Smooth muscle cell of the brain vasculature (primary cell): ENCODE results near the gene IQCF2.
"Not testable (repeated sequence)": the region's sequence is repeated elsewhere in the genome, so short reads cannot be mapped to it uniquely, and the experiment has no call there.

Source experiments
- DNase-seq: peaks from one replicate; pipeline ENCODE4 v3.0.0-alpha.2; 2012; ENCODE audit warnings: low read depth, low spot score

Gene IQCF2

DNA sequence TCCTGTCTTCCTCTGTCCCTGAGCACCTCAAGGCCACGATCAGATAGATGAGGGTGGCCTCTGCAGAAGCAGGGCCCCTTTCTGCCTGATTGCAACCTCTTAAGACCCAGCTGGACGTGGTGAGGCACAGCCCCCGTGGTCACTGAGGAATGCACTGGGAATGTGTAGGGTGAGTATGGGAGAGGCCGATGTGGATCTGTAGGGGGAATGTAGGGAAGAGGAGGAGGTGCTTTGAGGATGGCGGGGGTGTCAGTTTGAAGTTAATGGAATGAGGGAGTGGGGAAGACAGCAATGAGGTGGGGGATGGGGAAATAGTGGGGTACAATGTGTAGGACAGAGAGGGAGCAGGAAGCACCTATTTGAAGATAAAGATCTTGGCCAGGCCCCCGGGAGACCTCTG, 14.8 kb downstream of the IQCF2 start:
- no peak for DNase-seq

DNA sequence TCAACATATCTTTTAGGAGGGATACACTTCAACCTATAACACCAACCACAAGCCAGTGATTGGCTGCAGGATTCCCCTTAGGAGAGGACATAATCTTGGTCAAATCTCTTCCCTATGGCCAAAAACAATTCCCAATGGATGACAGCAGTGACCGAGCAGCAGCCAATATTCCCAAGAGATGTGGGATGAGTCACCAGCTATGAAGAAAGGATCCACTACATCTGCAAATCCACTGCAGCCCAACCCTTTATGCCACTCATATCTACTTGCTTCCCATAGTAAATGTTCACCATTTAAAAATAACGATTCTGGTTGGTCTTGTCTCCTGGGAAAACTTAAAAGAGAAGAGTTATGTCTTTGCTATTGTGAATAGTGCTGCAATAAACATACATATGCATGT, 18.5 kb downstream of the IQCF2 start:
- no peak for DNase-seq

DNA sequence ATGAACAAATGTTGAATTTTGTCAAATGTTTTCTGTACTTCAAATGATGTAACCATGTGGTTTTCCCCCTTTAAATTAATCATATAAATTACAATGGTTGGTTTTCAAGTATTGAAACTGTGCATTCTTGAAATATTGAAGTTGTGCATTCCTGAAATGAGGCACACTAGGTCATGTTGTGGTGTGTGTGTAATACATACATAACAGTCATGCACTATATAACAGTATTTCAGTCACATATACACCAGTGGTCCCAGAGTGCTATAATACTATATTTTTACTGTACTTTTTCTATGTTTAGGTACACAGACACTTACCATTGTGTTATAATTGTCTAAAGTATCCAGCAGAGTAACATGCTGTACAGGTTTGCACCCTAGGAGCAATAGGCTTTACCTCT, 25.0 kb downstream of the IQCF2 start:
- no peak for DNase-seq

DNA sequence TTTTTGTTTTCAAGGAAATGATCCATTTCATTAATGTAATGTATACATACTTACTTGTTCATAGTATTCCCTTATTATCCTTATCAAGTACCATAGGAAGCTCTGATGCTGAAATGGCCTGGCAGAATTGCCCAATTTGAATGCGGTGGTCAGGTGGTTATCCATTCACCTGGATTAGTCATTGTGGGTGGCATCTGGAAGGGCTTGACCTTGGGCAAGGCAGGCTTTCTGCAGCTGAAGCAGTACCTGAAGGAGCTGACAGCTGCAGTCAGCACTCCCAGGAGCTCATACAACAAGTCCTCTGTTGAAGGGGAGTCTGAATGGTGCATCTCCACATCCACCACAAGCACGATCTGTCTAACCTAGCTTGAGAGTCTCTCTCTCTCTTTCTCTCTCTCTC, 26.2 kb downstream of the IQCF2 start:
- DNase-seq = no peak

DNA sequence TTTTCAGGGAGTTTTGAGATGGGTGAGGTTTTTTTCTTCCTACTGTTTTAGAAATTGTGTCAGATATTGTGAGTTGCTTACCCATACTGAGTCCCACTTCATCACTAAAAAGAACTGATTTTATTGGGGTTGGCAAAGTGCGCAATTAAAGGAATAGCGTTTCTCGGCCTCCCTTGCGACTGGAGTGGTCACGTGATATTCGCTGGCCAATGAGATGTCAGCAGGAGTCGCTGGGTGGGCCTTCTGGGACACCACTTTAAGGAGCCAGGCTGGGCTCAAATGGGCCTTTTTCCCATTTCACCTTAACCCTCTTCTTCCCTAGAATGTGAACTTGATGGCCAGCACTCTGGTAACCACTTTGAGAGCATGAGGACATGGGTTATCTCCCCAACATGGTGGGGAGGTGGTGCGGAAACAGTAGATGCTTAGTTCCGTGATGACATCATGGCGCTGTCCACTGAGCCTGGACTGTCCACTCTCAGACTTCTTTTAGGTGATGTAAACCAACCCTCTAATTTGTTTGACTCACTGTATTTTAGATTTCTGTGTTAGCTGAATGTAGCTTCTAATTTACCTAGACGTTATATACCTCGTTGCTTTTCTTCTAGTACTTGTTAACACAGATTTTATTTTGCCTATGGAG, 27.2 kb downstream of the IQCF2 start:
- no peak for DNase-seq

DNA sequence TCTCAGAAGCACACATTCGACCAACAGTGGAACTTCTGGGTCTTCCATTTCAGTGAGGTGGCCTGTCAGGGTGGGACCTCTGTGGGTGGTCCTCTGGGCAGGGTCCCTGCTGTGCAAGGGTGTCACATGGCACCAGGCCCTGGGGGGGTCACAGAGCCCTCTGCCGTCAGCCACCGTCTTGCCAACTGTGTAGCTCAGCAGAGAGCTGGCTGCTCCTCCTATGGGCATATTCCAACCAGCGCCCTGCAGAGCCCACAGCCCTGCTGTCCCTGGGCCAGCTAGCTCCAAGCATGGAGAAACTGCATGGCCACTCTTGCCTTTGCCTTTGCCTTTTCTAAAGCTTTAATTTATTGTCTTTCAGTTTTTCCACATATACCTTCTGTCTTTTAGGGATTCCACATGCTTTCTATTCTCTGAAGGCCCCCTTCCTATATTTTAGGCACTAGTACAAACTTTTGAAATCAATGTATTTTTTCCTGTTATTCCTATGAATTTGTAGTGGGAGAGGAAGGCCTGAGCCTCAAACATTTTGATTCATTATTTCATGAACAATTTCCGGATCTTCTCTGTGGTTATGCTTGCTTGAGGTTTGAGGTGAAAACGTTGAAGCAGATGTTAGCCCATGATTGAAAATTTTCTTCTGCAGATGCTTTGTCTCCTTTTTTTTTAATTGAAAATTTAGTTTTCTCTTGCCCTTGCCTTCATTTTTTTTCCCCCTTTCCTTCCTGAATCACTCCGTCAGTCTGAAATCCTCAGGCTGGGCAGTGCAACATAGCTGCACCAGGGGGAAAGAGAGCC, 30.0 kb downstream of the IQCF2 start:
- DNase-seq = no peak

DNA sequence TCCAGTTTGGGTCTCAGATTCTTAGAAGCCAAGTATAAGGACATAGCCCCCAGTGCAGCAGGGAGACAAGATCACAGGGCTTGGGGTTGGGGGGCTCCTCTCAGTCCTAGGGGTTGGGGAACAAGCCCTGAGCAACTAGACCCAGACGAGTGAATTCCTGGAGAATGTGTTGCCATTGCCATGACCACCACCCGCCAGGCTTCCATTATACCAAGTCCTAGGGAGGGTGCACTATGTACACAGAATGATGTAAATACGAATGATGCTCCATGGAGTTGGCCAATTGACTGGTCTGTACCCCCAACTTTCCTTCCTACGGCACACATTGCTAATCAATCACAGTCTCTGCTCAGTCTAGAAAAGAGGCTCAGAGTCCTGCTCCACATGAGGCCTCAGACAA, 33.0 kb downstream of the IQCF2 start:
- DNase-seq = no peak

DNA sequence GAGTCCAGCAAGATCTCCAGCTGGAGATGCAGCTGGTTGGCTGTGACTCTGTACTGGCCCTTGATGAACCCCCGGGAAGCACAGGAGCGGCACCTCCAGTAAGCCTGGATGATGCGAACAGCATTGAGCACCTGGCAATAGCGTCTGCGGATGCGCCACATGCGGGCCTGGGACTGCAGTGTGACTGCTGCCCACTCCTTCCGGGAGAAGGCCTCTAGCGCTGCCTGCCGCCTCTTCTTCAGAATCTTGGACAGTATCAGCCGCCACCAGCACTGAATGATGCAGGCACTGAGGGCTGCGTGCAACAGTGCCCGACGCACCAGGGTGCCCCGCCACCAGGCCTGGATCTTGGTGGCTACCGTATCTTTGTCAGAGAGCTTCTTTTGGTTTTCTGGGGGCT, 33.5 kb downstream of the IQCF2 start:
- DNase-seq = no peak

- DNase-seq = no peak
Observed at GRCh38 chr3:51896607-51897305, 35.3 kb downstream of the IQCF2 start.

DNA sequence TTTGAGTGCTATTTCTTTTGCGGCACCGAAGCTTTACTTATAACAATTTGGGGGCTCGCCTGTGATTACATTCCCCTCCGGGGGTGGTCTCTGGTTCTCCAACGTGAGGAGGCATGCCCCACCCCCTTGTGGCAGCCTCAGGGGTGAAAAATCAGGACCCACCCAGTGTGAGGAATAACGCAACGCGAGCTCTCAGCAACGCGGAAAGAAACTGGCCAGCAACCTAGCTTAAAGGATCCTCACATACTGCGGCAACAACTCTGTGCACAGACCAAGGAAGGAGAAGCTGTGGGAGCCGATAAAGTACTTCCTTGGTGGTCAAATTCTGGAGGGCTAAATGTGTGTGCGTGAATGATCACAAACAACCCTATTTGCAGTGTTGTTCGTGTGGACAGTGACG, 36.0 kb downstream of the IQCF2 start:
- DNase-seq = no peak

DNA sequence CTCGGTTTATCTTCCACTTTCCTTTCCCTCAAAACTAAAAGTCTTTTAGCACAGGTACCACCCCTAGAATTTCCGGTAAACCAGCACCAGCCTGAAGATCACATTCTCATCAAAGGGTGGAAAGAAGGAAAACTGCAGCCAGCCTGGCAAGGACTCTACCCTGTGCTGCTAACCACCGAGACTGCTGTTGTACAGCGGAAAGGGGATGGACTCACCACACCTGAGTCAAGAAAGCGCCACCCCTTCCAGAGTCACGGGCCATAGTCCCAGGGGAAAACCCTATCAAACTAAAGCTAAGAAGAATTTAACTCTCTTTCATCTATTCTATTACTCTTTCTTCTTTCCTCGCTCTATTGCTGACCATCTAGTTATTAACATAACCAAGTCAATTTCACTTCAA, 38.6 kb downstream of the IQCF2 start:
- DNase-seq = not testable (repeated sequence)

GRCh38 chr3:51902361-51902760, 40.9 kb downstream of the IQCF2 start:
- DNase-seq = not testable (repeated sequence)

DNA sequence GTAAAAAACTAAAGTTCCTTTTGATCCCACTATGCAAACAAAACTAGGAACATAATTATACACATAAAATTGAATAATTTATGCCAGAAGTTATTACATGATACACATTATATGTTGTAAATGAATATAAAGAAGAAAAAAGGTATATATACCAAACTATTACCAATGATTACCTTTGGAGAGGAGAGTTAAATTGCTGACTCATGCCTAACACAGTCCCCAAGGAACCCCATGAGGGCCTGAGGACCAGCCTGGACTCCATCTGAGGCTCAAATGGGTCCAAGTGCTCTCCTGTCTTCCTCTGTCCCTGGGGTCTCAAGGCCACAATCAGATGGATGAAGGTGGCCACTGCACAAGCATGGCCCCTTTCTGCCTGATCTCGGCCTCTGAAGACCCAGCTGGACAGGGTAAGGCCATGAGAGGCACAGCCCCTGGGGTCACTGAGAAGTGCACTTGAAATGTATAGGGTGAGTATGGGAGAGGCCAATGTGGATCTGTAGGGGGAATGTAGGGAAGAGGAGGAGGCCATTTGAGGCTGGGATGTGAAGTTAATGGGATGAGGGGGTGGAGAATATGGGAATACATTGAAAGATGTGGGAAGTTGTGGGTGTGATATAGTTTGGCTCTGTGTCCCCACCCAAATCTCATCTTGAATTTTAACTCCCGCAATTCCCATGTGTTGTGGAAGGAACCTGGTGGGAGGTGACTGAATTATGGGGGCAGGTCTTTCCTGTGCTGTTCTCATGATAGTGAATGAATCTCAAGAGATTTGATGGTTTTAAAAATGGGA, 42.8 kb downstream of the IQCF2 start:
- DNase-seq = no peak

- no peak for DNase-seq
Observed at GRCh38 chr3:51908026-51908425, 46.6 kb downstream of the IQCF2 start.
